NB4 (cell line): Measurements from ENCODE around the gene PKNOX2.

Experiments used
- DNase-seq: peaks from one replicate; pipeline ENCODE4 v3.0.0; 2010; ENCODE audit warnings: low read depth
- H3K4me3 ChIP-seq: one replicate; pipeline ENCODE4 v1.5.1; 2011; ENCODE audit warnings: mild to moderate bottlenecking, low read depth, low read length, moderate library complexity
- MAX ChIP-seq: IDR thresholded peaks from 2 replicates; pipeline ENCODE4 v1.6.1; 2011; ENCODE audit warnings: low read depth, low read length
- MYC ChIP-seq: IDR thresholded peaks from 2 replicates; pipeline ENCODE4 v1.6.1; 2011; ENCODE audit warnings: low read depth, low read length
- POLR2A ChIP-seq: IDR thresholded peaks from 2 replicates; pipeline ENCODE4 v1.6.1; 2011; ENCODE audit warnings: mild to moderate bottlenecking; ENCODE audit not compliant: insufficient read length; ENCODE audit errors: extremely low read depth
- TF ChIP-seq, protein P1 (sequence below): IDR thresholded peaks from one replicate; pipeline ENCODE4 v1.5.1; 2012; ENCODE audit warnings: low read depth, low read length

PKNOX2 gene

GRCh38 chr11:125274309-125274708 lies 109.8 kb downstream of the PKNOX2 start:
- DNase-seq: no peak
- TF ChIP-seq, protein P1, sequence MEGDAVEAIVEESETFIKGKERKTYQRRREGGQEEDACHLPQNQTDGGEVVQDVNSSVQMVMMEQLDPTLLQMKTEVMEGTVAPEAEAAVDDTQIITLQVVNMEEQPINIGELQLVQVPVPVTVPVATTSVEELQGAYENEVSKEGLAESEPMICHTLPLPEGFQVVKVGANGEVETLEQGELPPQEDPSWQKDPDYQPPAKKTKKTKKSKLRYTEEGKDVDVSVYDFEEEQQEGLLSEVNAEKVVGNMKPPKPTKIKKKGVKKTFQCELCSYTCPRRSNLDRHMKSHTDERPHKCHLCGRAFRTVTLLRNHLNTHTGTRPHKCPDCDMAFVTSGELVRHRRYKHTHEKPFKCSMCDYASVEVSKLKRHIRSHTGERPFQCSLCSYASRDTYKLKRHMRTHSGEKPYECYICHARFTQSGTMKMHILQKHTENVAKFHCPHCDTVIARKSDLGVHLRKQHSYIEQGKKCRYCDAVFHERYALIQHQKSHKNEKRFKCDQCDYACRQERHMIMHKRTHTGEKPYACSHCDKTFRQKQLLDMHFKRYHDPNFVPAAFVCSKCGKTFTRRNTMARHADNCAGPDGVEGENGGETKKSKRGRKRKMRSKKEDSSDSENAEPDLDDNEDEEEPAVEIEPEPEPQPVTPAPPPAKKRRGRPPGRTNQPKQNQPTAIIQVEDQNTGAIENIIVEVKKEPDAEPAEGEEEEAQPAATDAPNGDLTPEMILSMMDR: no peak
- TF ChIP-seq POLR2A (no peak), MYC (no peak), MAX (no peak)
- H3K4me3 ChIP-seq: no peak overlapping the region

DNA sequence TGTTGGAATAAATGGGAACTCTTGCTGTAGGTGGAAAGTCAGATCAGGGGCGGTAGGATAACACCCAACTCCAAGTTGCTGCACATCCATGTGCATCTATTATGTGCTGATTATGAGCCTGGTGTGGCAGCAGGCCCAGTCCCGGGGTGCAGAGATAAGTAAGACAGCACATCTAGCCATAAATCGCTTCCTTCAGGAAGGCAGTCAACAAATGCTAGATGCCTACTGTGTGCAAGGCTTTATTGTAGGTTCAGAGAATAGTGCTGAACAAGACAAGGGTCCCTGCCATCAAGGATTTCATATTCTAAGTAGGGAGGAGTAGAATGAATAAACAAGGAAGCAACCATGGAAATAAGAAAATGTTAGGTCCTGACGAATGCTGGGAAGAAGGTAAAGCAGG lies 110.2 kb downstream of the PKNOX2 start:
- DNase-seq: no peak
- no peak overlapping the region for H3K4me3 ChIP-seq
- TF ChIP-seq MAX: no peak
- TF ChIP-seq MYC: no peak
- TF ChIP-seq, protein P1: no peak
- no peak for TF ChIP-seq POLR2A

DNA sequence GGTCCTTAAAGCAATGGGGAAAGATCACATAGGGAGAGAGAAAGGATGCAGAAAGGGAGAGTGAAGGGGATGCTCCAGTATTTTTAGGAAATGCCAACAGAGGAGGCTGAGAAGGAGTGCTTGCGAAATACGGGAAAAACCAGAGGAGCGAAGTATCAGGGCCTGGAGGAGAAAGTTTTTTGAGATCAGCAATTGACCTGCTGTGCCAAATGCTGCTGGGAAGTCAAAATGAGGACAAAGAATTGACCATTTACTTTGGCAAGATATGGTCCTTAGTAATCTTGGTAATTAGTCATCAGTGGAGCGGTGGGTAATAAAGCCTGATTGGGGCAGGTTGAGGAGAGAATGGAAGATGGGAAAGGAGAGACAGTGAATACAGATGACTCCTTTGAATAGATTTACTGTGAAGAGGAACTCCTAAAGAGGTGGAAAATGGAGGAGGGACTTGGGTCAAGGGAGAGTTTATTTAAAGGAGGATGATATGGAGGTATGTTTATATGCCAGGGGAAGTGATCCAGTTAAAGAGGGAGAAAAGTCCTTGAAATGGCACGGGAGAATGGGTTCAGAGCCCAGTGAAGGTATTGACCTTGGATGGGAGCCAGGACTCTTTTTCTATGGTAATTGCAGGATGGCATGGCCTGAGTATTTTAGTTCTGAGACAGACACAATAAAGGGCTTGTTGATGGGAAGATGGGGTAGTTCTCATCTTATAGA lies 111.5 kb downstream of the PKNOX2 start:
- TF ChIP-seq MAX: no peak
- no peak for TF ChIP-seq MYC
- TF ChIP-seq, protein P1: no peak
- TF ChIP-seq POLR2A: no peak
- no peak for DNase-seq
- H3K4me3 ChIP-seq: no peak overlapping the region

DNA sequence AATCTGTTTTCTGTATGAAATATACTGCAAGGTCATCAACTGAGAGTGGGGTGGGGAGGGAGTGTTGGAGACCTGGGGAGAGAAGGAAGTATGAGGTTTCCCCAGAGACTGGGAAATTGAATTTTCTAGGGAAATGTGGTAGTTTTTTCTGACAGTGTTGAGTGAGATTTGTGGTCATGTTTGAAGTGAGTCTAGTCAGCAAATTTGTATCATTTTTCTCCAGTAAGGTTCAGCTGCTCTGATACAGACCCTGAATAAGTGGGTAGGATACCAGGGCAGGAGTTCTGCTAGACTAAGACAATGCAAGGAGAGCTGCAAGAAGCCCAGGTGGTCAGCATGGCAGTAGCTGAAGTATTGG lies 112.0 kb downstream of the PKNOX2 start:
- H3K4me3 ChIP-seq: no peak overlapping the region
- no peak for TF ChIP-seq MYC
- TF ChIP-seq, protein P1: no peak
- TF ChIP-seq MAX: no peak
- DNase-seq: no peak

GRCh38 chr11:125279676-125280418 lies 115.3 kb downstream of the PKNOX2 start:
- TF ChIP-seq, protein P1: no peak
- TF ChIP-seq POLR2A: no peak
- TF ChIP-seq MYC: no peak
- TF ChIP-seq MAX: no peak
- no peak for DNase-seq
- H3K4me3 ChIP-seq: no peak overlapping the region
